GM12878 (cell line): ENCODE measurements around the gene LDLRAD4. TPM values are rescaled to one million over a fixed set of nuclear protein-coding genes. Genes with fewer than 3 reads are reported as not detected.

Source experiments
- ATAC-seq: fragments of 200-7000 bp; cut with Tn5 transposase; 3 replicates; pipeline ENCODE4 v1.9.1; 2020; ENCODE audit warnings: mild to moderate bottlenecking, moderate library complexity
- BruUV-seq: library from RNA; stranded (reverse); fragments of 400-500 nt; replicated peaks from 2 replicates; lab custom pipeline; 2021; lab: Mats Ljungman, UMichigan
- CTCF ChIA-PET: fragments of 300-600 bp; sonication (Branson Sonifier 250); formaldehyde crosslinking; extraction: SDS; loops from one replicate; lab custom pipeline; 2021; ENCODE audit warnings: inconsistent platforms; lab: Yijun Ruan, JAX
- POLR2A ChIA-PET: fragments of 350-600 bp; formaldehyde crosslinking; extraction: SDS; loops from one replicate; lab custom pipeline; 2021; ENCODE audit warnings: inconsistent platforms; lab: Charles Lee
- RAD21 ChIA-PET: fragments of 300-600 bp; sonication (Branson Sonifier 250); formaldehyde crosslinking; loops from one replicate; lab custom pipeline; 2023; ENCODE audit warnings: antibody characterized with exemption; ENCODE audit not compliant: unreplicated experiment; lab: Charles Lee
- SMC1A ChIA-PET: fragments of 300-600 bp; sonication (Branson Sonifier 250); formaldehyde crosslinking; loops from one replicate; lab custom pipeline; 2023; ENCODE audit not compliant: unreplicated experiment, uncharacterized antibody; lab: Charles Lee
- DNase-seq: peaks from one replicate; pipeline ENCODE4 v3.0.0-alpha.2; 2011; ENCODE audit warnings: low read depth, low spot score
- FAIRE-seq: peaks from 3 replicates; lab custom pipeline; 2011; peaks lifted over from hg19 to GRCh38; lab: Jason Lieb, UNC
- H2AFZ ChIP-seq: 2 replicates; pipeline ENCODE4 v1.6.0; 2011; ENCODE audit warnings: low read depth, low read length, control low read depth; ENCODE audit not compliant: control insufficient read depth
- H3K27ac ChIP-seq: 2 replicates; pipeline ENCODE4 v1.5.1; 2011; ENCODE audit warnings: control low read depth; ENCODE audit not compliant: control insufficient read depth, insufficient read depth
- H3K27me3 ChIP-seq, 2 experiments: replicated peaks in 1 of 2; 2 replicates each; pipeline versions ENCODE4 v1.6.0 to v1.6.1; 2011; ENCODE audit warnings: low read length in 1 of 2; ENCODE audit not compliant: control insufficient read depth in 2 of 2, insufficient read depth in 2 of 2
- H3K36me3 ChIP-seq, 2 experiments: 2 replicates each; pipeline ENCODE4 v1.5.1; 2011; ENCODE audit warnings: low read length in 1 of 2; ENCODE audit not compliant: control insufficient read depth in 2 of 2, insufficient read depth in 2 of 2
- H3K4me1 ChIP-seq: 2 replicates; pipeline ENCODE4 v1.6.1; 2011; ENCODE audit warnings: mild to moderate bottlenecking, low read length, moderate library complexity, mixed read lengths; ENCODE audit not compliant: control insufficient read depth, insufficient read depth
- H3K4me2 ChIP-seq: 2 replicates; pipeline ENCODE4 v1.6.0; 2011; ENCODE audit warnings: control low read depth; ENCODE audit not compliant: control insufficient read depth, insufficient read depth
- H3K4me3 ChIP-seq: fragments of 200-600 bp; sonication (generic); 2 replicates; pipeline ENCODE4 v1.5.1; 2016
- H3K79me2 ChIP-seq: 2 replicates; pipeline ENCODE4 v1.6.0; 2011; ENCODE audit warnings: low read length; ENCODE audit not compliant: control insufficient read depth, insufficient read depth
- H3K9ac ChIP-seq: 2 replicates; pipeline ENCODE4 v1.8.0; 2011; ENCODE audit warnings: low read length, control low read depth, mixed read lengths; ENCODE audit not compliant: control insufficient read depth, insufficient read depth
- H3K9me3 ChIP-seq: replicated peaks from 3 replicates; pipeline ENCODE4 v1.5.1; 2011; ENCODE audit warnings: mild to moderate bottlenecking, low read length; ENCODE audit not compliant: control insufficient read depth, insufficient read depth
- H4K20me1 ChIP-seq: 2 replicates; pipeline ENCODE4 v1.6.0; 2011; ENCODE audit not compliant: control insufficient read depth, insufficient read depth
- ATF7 ChIP-seq: fragments of 450-650 bp; IDR thresholded peaks from 2 replicates; pipeline ENCODE4 v1.6.1; 2016; ENCODE audit warnings: low read depth, mild to moderate bottlenecking
- CBX5 ChIP-seq: sonication (generic); IDR thresholded peaks from 2 replicates; pipeline ENCODE4 v1.6.1; 2016; ENCODE audit warnings: low read depth, moderate library complexity, mild to moderate bottlenecking, inconsistent platforms
- HDAC6 ChIP-seq: fragments of 200-600 bp; sonication (generic); IDR thresholded peaks from one replicate; pipeline ENCODE4 v1.8.0; 2017; ENCODE audit warnings: antibody characterized with exemption; ENCODE audit not compliant: unreplicated experiment
- IRF5 ChIP-seq: fragments of 450-650 bp; IDR thresholded peaks from 2 replicates; pipeline ENCODE4 v1.6.1; 2017; ENCODE audit warnings: borderline replicate concordance
- NR2F1 ChIP-seq: fragments of 450-650 bp; conservative IDR thresholded peaks from 2 replicates; pipeline ENCODE4 v1.6.1; 2017; ENCODE audit warnings: mild to moderate bottlenecking
- RB1 ChIP-seq: fragments of 450-650 bp; formaldehyde crosslinking; IDR thresholded peaks from 2 replicates; pipeline ENCODE4 v1.6.1; 2017; ENCODE audit warnings: mild to moderate bottlenecking, borderline replicate concordance
- STAT1 ChIP-seq: fragments of 450-650 bp; conservative IDR thresholded peaks from 2 replicates; pipeline ENCODE4 v1.6.1; 2014; ENCODE audit warnings: antibody characterized with exemption, mild to moderate bottlenecking
- TBL1XR1 ChIP-seq: IDR thresholded peaks from 2 replicates; pipeline ENCODE4 v1.6.1; 2012; ENCODE audit warnings: low read depth, low read length, improper control_type of control experiment
- ZBED1 ChIP-seq: IDR thresholded peaks from 2 replicates; pipeline ENCODE4 v1.6.1; 2016; ENCODE audit warnings: borderline replicate concordance
- WGBS: methylation state at CpG from one replicate; pipeline ENCODE4 v1.1.6; 2016; ENCODE audit warnings: low lambda C conversion rate; ENCODE audit not compliant: insufficient replicate concordance, insufficient coverage; ENCODE audit errors: missing lambda C conversion rate; 5-methylcytosine and 5-hydroxymethylcytosine counted together
- in situ Hi-C: fragments of 300-500 bp; cut with MboI; formaldehyde crosslinking; loops from 9 replicates; pipeline ENCODE4 v1.14.3; 2018; ENCODE audit warnings: mixed read lengths
- intact Hi-C: fragments of 100-400 bp; cut with micrococcal nuclease; formaldehyde crosslinking; loops from one replicate; pipeline ENCODE4 v1.14.2; 2022; ENCODE audit not compliant: unreplicated experiment
- polyA plus RNA-seq, 11 experiments: library from polyadenylated mRNA; depleted of rRNA in 4 of 11; unstranded in 6 of 11; stranded (reverse) in 5 of 11; fragments of >200 nt; fragmentation: Nextera tagmentation in 4 of 11; fragmentation: Illumina TruSeq in 1 of 11; extraction: Ambion mirVana in 4 of 11; extraction: Trizol in 1 of 11; gene quantifications; 1 replicate in 1 of 11; 2 replicates in 10 of 11; pipeline versions ENCODE4 v1.2.1 to v1.2.3, GENCODE V29; 2011 to 2016; ENCODE audit warnings: inconsistent platforms in 2 of 11, missing spikeins in 2 of 11, low read depth in 1 of 11
- total RNA-seq, 4 experiments: library from RNA; depleted of rRNA in 3 of 4; stranded (reverse); fragments of >200 nt in 3 of 4; fragmentation: Illumina TruSeq in 1 of 4; extraction: Trizol in 1 of 4; gene quantifications; 2 replicates each; pipeline versions ENCODE4 v1.2.1 to v1.2.3, GENCODE V29; 2013 to 2021
- TF ChIP-seq, protein P1 (sequence below): IDR thresholded peaks from 2 replicates; pipeline ENCODE4 v1.6.1; 2011; ENCODE audit warnings: mild to moderate bottlenecking, low read depth, low read length, moderate library complexity; ENCODE audit not compliant: insufficient replicate concordance
- TF ChIP-seq, protein P2 (sequence below): IDR thresholded peaks from 2 replicates; pipeline ENCODE4 v1.6.1; 2011; ENCODE audit warnings: low read depth, mild to moderate bottlenecking, low read length, moderate library complexity, borderline replicate concordance; ENCODE audit errors: extremely low read depth

The LDLRAD4 gene
- total and polyA plus RNA-seq, 10 of the 15 experiments (the other 5 are each of a cell fraction or from before 2014, with no cell fraction given), result 2.7 to 16.8 (median 11.2) TPM

- FAIRE-seq, result no peak
- 79% methylated on average over 23 of the region's 23 CpGs for WGBS
- RAD21 ChIA-PET, result no interaction called here
- Histone ChIP-seq H3K9ac (no peak overlapping the region), H3K4me3 (no peak overlapping the region), H3K79me2 (no peaks in the 10 kb centered on the region), H3K27me3 (no peaks in the 10 kb centered on the region; a peak in 2 of 4 replicates), H4K20me1 (no peaks in the 10 kb centered on the region), H3K4me2 (no peak overlapping the region), H3K9me3 (no peaks in the 10 kb centered on the region), H2AFZ (no peak overlapping the region), H3K36me3 (no peaks in the 10 kb centered on the region), H3K27ac (no peak overlapping the region), H3K4me1 (peaks cover 3% of the 10 kb centered on the region; the same call in 1 of the 2 replicates)
- in situ Hi-C loops, result no loop called here
- SMC1A ChIA-PET, result no interaction called here
- POLR2A ChIA-PET, result interaction anchor here (0.5 to 0.6 kb wide), 2 partner anchors 286 to 300 kb away, joined by 4 to 6 read pairs; no protein-coding TSS in a partner anchor
- no peak for ATAC-seq
- CTCF ChIA-PET, result no interaction called here
- no TSS peak for BruUV-seq
- no peak for DNase-seq
- intact Hi-C loops, result loop anchor here (5.0 to 10.0 kb wide), 2 partner anchors 52 to 100 kb away; no protein-coding TSS in a partner anchor
- TF ChIP-seq NR2F1 (no peak), ATF7 (no peak)
Measured at GRCh38 chr18:13276530-13277520, 58.3 kb downstream of the LDLRAD4 start.

DNA sequence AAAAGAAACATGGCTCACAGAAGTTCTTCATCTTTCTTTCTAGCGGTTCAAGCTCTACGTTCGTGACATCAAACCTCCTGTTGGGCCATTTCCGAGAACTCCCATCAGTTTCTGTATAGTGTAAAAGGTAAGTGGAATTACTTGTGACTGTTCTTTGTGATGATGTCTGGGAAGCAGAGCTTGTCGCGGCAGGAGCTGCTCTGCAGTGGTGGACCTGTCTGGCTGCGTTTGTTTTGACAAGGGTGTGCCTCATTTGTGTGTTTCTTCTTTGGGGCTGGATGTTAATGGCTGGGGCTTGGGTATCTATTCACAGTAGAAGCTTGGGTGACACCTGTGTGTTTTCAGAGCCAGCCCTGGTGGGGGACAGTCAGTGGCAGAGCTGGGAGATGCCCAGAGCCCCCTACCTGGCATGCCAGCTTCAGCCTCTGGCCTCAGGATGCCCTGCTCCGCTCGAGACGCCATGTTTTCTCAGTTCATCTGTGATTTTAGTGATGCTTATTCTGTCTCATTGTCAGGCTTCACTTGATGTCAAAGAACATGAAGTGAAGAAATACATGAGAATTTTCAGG lies 59.6 kb downstream of the LDLRAD4 start:
- H3K9me3 ChIP-seq, result no peaks in the 10 kb centered on the region
- H3K27me3 ChIP-seq, result no peaks in the 10 kb centered on the region; a peak in 2 of 4 replicates
- ChIA-PET RAD21 (no interaction called here), CTCF (interaction anchor here (2.1 kb wide), 1 partner anchor 62 kb away, joined by 9 read pairs; no protein-coding TSS in a partner anchor), SMC1A (interaction anchor here (1.2 to 2.1 kb wide), 3 partner anchors 11 to 281 kb away, joined by 4 to 10 read pairs (median 9); no protein-coding TSS in a partner anchor)
- no peak overlapping the region for H3K27ac ChIP-seq
- no peak overlapping the region for H3K9ac ChIP-seq
- peaks cover 3% of the 10 kb centered on the region; the same call in 1 of the 2 replicates for H3K4me1 ChIP-seq
- no peak for DNase-seq
- H3K4me3 ChIP-seq, result no peak overlapping the region
- no peak for TF ChIP-seq RB1
- no peak for TF ChIP-seq IRF5
- no peak for TF ChIP-seq CBX5
- TF ChIP-seq TBL1XR1, result no peak
- TF ChIP-seq HDAC6, result no peak
- TF ChIP-seq, protein P1, sequence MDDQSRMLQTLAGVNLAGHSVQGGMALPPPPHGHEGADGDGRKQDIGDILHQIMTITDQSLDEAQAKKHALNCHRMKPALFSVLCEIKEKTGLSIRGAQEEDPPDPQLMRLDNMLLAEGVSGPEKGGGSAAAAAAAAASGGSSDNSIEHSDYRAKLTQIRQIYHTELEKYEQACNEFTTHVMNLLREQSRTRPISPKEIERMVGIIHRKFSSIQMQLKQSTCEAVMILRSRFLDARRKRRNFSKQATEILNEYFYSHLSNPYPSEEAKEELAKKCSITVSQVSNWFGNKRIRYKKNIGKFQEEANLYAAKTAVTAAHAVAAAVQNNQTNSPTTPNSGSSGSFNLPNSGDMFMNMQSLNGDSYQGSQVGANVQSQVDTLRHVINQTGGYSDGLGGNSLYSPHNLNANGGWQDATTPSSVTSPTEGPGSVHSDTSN, result no peak
- TF ChIP-seq STAT1, result no peak
- no peak for TF ChIP-seq ZBED1
- TF ChIP-seq, protein P2, sequence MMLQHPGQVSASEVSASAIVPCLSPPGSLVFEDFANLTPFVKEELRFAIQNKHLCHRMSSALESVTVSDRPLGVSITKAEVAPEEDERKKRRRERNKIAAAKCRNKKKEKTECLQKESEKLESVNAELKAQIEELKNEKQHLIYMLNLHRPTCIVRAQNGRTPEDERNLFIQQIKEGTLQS, result no peak
- TF ChIP-seq, all 136 proteins: peak for 0
- Histone ChIP-seq H3K79me2 (no peaks in the 10 kb centered on the region), H3K36me3 (no peaks in the 10 kb centered on the region), H4K20me1 (no peaks in the 10 kb centered on the region), H3K4me2 (no peak overlapping the region), H2AFZ (no peak overlapping the region)
- intact Hi-C loops, result loop anchor here (5.0 to 10.0 kb wide), 2 partner anchors 53 to 99 kb away; no protein-coding TSS in a partner anchor
- 51% methylated on average over 10 of the region's 10 CpGs for WGBS
- in situ Hi-C loops, result no loop called here
- BruUV-seq, result no TSS peak
- FAIRE-seq (no peak), ATAC-seq (no peak)
- POLR2A ChIA-PET, result interaction anchor here (0.5 to 2.0 kb wide), 3 partner anchors 10 to 399 kb away, joined by 3 to 8 read pairs (median 3); no protein-coding TSS in a partner anchor
